Spleen (tissue), 11 donors: ENCODE results near the gene ARHGAP24. TPM values are rescaled to one million over a fixed set of nuclear protein-coding genes. Genes with fewer than 3 reads are reported as not detected.

Experiments
- DNase-seq: peaks from one replicate; pipeline ENCODE4 v3.0.0-alpha.2; 2020
- H3K27ac ChIP-seq, 8 donors: fragments of 200-600 bp; sonication (generic) in 7 of 8; 1 replicate in 4 of 8; 2 replicates in 4 of 8; pipeline versions ENCODE4 v1.5.0 to v1.8.0; 2016 to 2021; ENCODE audit warnings: inconsistent platforms in 4 of 8, mild to moderate bottlenecking in 4 of 8, moderate library complexity in 1 of 8
- H3K27me3 ChIP-seq, 7 donors: fragments of 200-600 bp; sonication (generic) in 6 of 7; replicated peaks in 1 of 7; 1 replicate in 4 of 7; 2 replicates in 3 of 7; pipeline versions ENCODE4 v1.5.0 to v1.8.0; 2016 to 2021; ENCODE audit warnings: inconsistent platforms in 3 of 7, mild to moderate bottlenecking in 1 of 7
- H3K36me3 ChIP-seq, 6 donors: fragments of 200-600 bp; sonication (generic) in 5 of 6; 1 replicate in 4 of 6; 2 replicates in 2 of 6; pipeline versions ENCODE4 v1.5.0 to v1.8.0; 2016 to 2021; ENCODE audit warnings: inconsistent platforms in 2 of 6
- H3K4me1 ChIP-seq, 6 donors: fragments of 200-600 bp; sonication (generic) in 5 of 6; 1 replicate in 3 of 6; 2 replicates in 3 of 6; pipeline versions ENCODE4 v1.5.0 to v1.8.0; 2016 to 2021; ENCODE audit warnings: inconsistent platforms in 3 of 6
- H3K4me3 ChIP-seq, 8 donors: fragments of 200-600 bp; sonication (generic) in 7 of 8; 1 replicate in 4 of 8; 2 replicates in 4 of 8; pipeline versions ENCODE4 v1.5.0 to v1.8.0; 2016 to 2021; ENCODE audit warnings: inconsistent platforms in 4 of 8, mild to moderate bottlenecking in 4 of 8, moderate library complexity in 2 of 8
- H3K9me3 ChIP-seq, 8 donors: fragments of 200-600 bp; sonication (generic) in 7 of 8; 1 replicate in 4 of 8; 2 replicates in 4 of 8; pipeline versions ENCODE4 v1.5.0 to v1.8.0; 2016 to 2021; ENCODE audit warnings: inconsistent platforms in 4 of 8
- CTCF ChIP-seq, 11 experiments: fragments of 200-600 bp in 7 of 11; fragments of 450-650 bp in 4 of 11; sonication (generic) in 4 of 11; IDR thresholded peaks in 8 of 11; conservative IDR thresholded peaks in 3 of 11; 1 replicate in 7 of 11; 2 replicates in 4 of 11; pipeline versions ENCODE4 v1.4.0 to v1.8.0; 2016 to 2021; ENCODE audit warnings: antibody characterized with exemption in 11 of 11, inconsistent platforms in 4 of 11, mild to moderate bottlenecking in 1 of 11
- POLR2A ChIP-seq, 3 donors: fragments of 450-650 bp; IDR thresholded peaks; one replicate each; pipeline ENCODE4 v1.5.1; 2017; ENCODE audit warnings: antibody characterized with exemption in 3 of 3, mild to moderate bottlenecking in 1 of 3
- POLR2AphosphoS5 ChIP-seq, 3 donors: sonication (generic); formaldehyde crosslinking; IDR thresholded peaks; one replicate each; pipeline ENCODE4 v1.5.1; 2017; ENCODE audit warnings: antibody characterized with exemption in 3 of 3
- WGBS, 5 donors: extraction: QIAGEN DNeasy Blood & Tissue Kit in 3 of 5; methylation state at CpG; one replicate each; pipeline versions ENCODE4 v1.1.5 to v1.1.7; 2013 to 2018; 5-methylcytosine and 5-hydroxymethylcytosine counted together
- intact Hi-C: fragments of 100-400 bp; cut with DNase I; formaldehyde crosslinking; loops from one replicate; pipeline ENCODE4 v1.15.0; 2023; ENCODE audit warnings: low total_unique reads
- polyA plus RNA-seq, 3 donors: library from polyadenylated mRNA; stranded (reverse); fragments of 200-250 nt; gene quantifications; one replicate each; pipeline ENCODE4 v1.2.1, GENCODE V29; 2013
- total RNA-seq, 7 donors: library from RNA; depleted of rRNA in 3 of 7; stranded (reverse); fragments of >200 nt in 3 of 7; fragmentation: NEBNext Ultra II Directional in 4 of 7; extraction: Animal tissue kit (Norgen Biotek cat#: 25700) in 4 of 7; gene quantifications; one replicate each; pipeline versions ENCODE4 v1.1.0 to v1.2.1, GENCODE V29; 2016 to 2021
- donor health status: healthy with polysubstance abuse.
- donor health status: DM: no; HTN: no; CAD: no; lungs with moderate emphysema.
- donor health status: DM: no; HTN: no; CAD: no.
- donor health status: Bipolar disorder and iron deficiency.
- donor health status: healthy.
- donor health status: DM: no; HTN: no; CAD: no.
- donor health status: DM: yes; HTN: yes; CAD: no.

The ARHGAP24 gene
- total and polyA plus RNA-seq, 10 donors = 23.1 to 199 (median 130) TPM

- Histone ChIP-seq H3K4me1 (peaks cover 0 to 65% (median 11%) of the 10 kb centered on the region in 6 donors), H3K9me3 (peaks cover 0 to 11% (median 0%) of the 10 kb centered on the region in 8 donors), H3K36me3 (peaks cover 0 to 11% (median 0%) of the 10 kb centered on the region in 6 donors), H3K4me3 (no peak overlapping the region), H3K27me3 (no peaks in the 10 kb centered on the region), H3K27ac (peak overlapping the region in 6 of 8 donors; percentile 23 to 65 (median 48))
- WGBS, 5 donors = 77 to 84% (median 81%) methylated on average over 4 of the region's 4 CpGs
- no peak for TF ChIP-seq CTCF (IDR thresholded peaks at IDR 0.05 in 8 of 11, conservative IDR thresholded peaks at IDR 0.05 in 3 of 11)
- no peak for TF ChIP-seq POLR2A (IDR thresholded peaks at IDR 0.05)
- TF ChIP-seq POLR2AphosphoS5 (IDR thresholded peaks at IDR 0.05) = no peak
- no peak for DNase-seq
- intact Hi-C loops = no loop called here
These were observed 91.0 kb downstream of the ARHGAP24 start for GRCh38 chr4:85565761-85566480.

- no peak for DNase-seq
- Histone ChIP-seq H3K9me3 (no peaks in the 10 kb centered on the region), H3K27me3 (no peaks in the 10 kb centered on the region), H3K4me1 (peaks cover 0 to 67% (median 11%) of the 10 kb centered on the region in 6 donors), H3K27ac (peak overlapping the region in 3 of 8 donors; percentile 19 to 41 (median 19)), H3K36me3 (peaks cover 0 to 38% (median 2%) of the 10 kb centered on the region in 6 donors), H3K4me3 (no peak overlapping the region)
- WGBS, 5 donors = 60 to 71% (median 70%) methylated on average over 2 of the region's 2 CpGs
- intact Hi-C loops = no loop called here
- no peak for TF ChIP-seq POLR2A (IDR thresholded peaks at IDR 0.05)
- no peak for TF ChIP-seq POLR2AphosphoS5 (IDR thresholded peaks at IDR 0.05)
- no peak for TF ChIP-seq CTCF (IDR thresholded peaks at IDR 0.05 in 8 of 11, conservative IDR thresholded peaks at IDR 0.05 in 3 of 11)
These were observed 94.9 kb downstream of the ARHGAP24 start for GRCh38 chr4:85569730-85570299.

GRCh38 chr4:85570388-85570787, 95.4 kb downstream of the ARHGAP24 start:
- H3K4me3 ChIP-seq = no peak overlapping the region
- TF ChIP-seq CTCF (IDR thresholded peaks at IDR 0.05 in 8 of 11, conservative IDR thresholded peaks at IDR 0.05 in 3 of 11) = no peak
- TF ChIP-seq POLR2A (IDR thresholded peaks at IDR 0.05) = no peak
- TF ChIP-seq POLR2AphosphoS5 (IDR thresholded peaks at IDR 0.05) = no peak
- H3K36me3 ChIP-seq = peaks cover 0 to 42% (median 2%) of the 10 kb centered on the region in 6 donors
- H3K27ac ChIP-seq = peak overlapping the region in 3 of 8 donors; percentile 8 to 19 (median 15)
- H3K9me3 ChIP-seq = no peaks in the 10 kb centered on the region
- no peak for DNase-seq
- no peaks in the 10 kb centered on the region for H3K27me3 ChIP-seq
- intact Hi-C loops = no loop called here
- peaks cover 0 to 62% (median 9%) of the 10 kb centered on the region in 6 donors for H3K4me1 ChIP-seq
- WGBS, 5 donors = 80 to 90% (median 88%) methylated on average over 3 of the region's 3 CpGs

GRCh38 chr4:85571008-85571407, 96.1 kb downstream of the ARHGAP24 start:
- peaks cover 0 to 55% (median 6%) of the 10 kb centered on the region in 6 donors for H3K4me1 ChIP-seq
- TF ChIP-seq POLR2AphosphoS5 (IDR thresholded peaks at IDR 0.05) (no peak), CTCF (IDR thresholded peaks at IDR 0.05 in 8 of 11, conservative IDR thresholded peaks at IDR 0.05 in 3 of 11) (no peak), POLR2A (IDR thresholded peaks at IDR 0.05) (no peak)

More at GRCh38 chr4:85571008-85571407, 96.1 kb downstream of the ARHGAP24 start:
- H3K36me3 ChIP-seq = peaks cover 0 to 49% (median 2%) of the 10 kb centered on the region in 6 donors
- intact Hi-C loops = no loop called here
- no peaks in the 10 kb centered on the region for H3K27me3 ChIP-seq
- H3K4me3 ChIP-seq = no peak overlapping the region
- DNase-seq = no peak
- peak overlapping the region in 2 of 8 donors; percentile 8 to 19 for H3K27ac ChIP-seq
- no peaks in the 10 kb centered on the region for H3K9me3 ChIP-seq
